Naive thymus-derived CD4-positive, alpha-beta T cell (primary cell): ENCODE data around the gene MYBPC3. TPM values are rescaled to one million over a fixed set of nuclear protein-coding genes. Genes with fewer than 3 reads are reported as not detected.
A peak's percentile ranks its signal among the peaks of the same experiment; 100 is the strongest.

Experiments used
- ATAC-seq: fragments of 150-1000 bp; cut with Tn5 transposase; 2 replicates; pipeline ENCODE4 v1.10.0; 2021; ENCODE audit warnings: mild to moderate bottlenecking, moderate library complexity
- CTCF ChIA-PET: fragments of 350-600 bp; sonication (Branson Sonifier 250); formaldehyde crosslinking; loops from one replicate; lab custom pipeline; 2021; ENCODE audit warnings: antibody characterized with exemption; lab: Charles Lee
- POLR2A ChIA-PET: fragments of 350-600 bp; sonication (Branson Sonifier 250); formaldehyde crosslinking; loops from one replicate; lab custom pipeline; 2021; ENCODE audit warnings: antibody characterized with exemption, inconsistent platforms; lab: Charles Lee
- DNase-seq, 9 donors: peaks; one replicate each; pipeline versions ENCODE4 v3.0.0 to v3.0.0-alpha.2; 2020 to 2022; ENCODE audit warnings: mixed read lengths in 1 of 9
- H3K27ac ChIP-seq: one replicate; pipeline ENCODE4 v1.7.0; 2013; ENCODE audit warnings: mild to moderate bottlenecking, low read depth, low read length, moderate library complexity
- H3K27me3 ChIP-seq, 2 donors: one replicate each; pipeline ENCODE4 v1.7.0; 2013; ENCODE audit warnings: low read length in 2 of 2, mild to moderate bottlenecking in 2 of 2, moderate library complexity in 2 of 2; ENCODE audit not compliant: control insufficient read depth in 2 of 2, insufficient read depth in 2 of 2
- H3K36me3 ChIP-seq, 3 experiments: 1 replicate in 2 of 3; 2 replicates in 1 of 3; pipeline ENCODE4 v1.7.0; 2013; ENCODE audit warnings: low read length in 3 of 3, mild to moderate bottlenecking in 3 of 3, moderate library complexity in 1 of 3; ENCODE audit not compliant: insufficient read depth in 3 of 3, control insufficient read depth in 2 of 3
- H3K4me1 ChIP-seq, 2 donors: one replicate each; pipeline ENCODE4 v1.7.0; 2013; ENCODE audit warnings: low read length in 2 of 2, mild to moderate bottlenecking in 2 of 2, moderate library complexity in 1 of 2; ENCODE audit not compliant: control insufficient read depth in 2 of 2, insufficient read depth in 2 of 2
- H3K4me3 ChIP-seq: 2 replicates; pipeline ENCODE4 v1.7.0; 2013; ENCODE audit warnings: mild to moderate bottlenecking, low read length
- H3K9me3 ChIP-seq, 3 experiments: 1 replicate in 2 of 3; 2 replicates in 1 of 3; pipeline ENCODE4 v1.7.0; 2013; ENCODE audit warnings: low read length in 3 of 3; ENCODE audit not compliant: control insufficient read depth in 2 of 3
- H3K27ac Mint-ChIP-seq, 9 donors: one replicate each; pipeline ENCODE4 v1.8.0; 2020 to 2022; ENCODE audit warnings: mixed read lengths in 9 of 9, mild to moderate bottlenecking in 8 of 9, moderate library complexity in 5 of 9, inconsistent platforms in 2 of 9
- H3K27me3 Mint-ChIP-seq, 5 donors: one replicate each; pipeline ENCODE4 v1.8.0; 2021 to 2022; ENCODE audit warnings: mixed read lengths in 5 of 5, mild to moderate bottlenecking in 1 of 5
- H3K36me3 Mint-ChIP-seq, 5 donors: one replicate each; pipeline ENCODE4 v1.8.0; 2020 to 2022; ENCODE audit warnings: mixed read lengths in 5 of 5, mild to moderate bottlenecking in 3 of 5, inconsistent platforms in 1 of 5
- H3K4me1 Mint-ChIP-seq, 7 donors: one replicate each; pipeline ENCODE4 v1.8.0; 2020 to 2022; ENCODE audit warnings: mixed read lengths in 7 of 7, mild to moderate bottlenecking in 3 of 7, inconsistent platforms in 1 of 7
- H3K4me3 Mint-ChIP-seq, 10 donors: one replicate each; pipeline ENCODE4 v1.8.0; 2020 to 2022; ENCODE audit warnings: mild to moderate bottlenecking in 10 of 10, mixed read lengths in 10 of 10, moderate library complexity in 6 of 10, inconsistent platforms in 2 of 10
- H3K9me3 Mint-ChIP-seq, 11 donors: one replicate each; pipeline ENCODE4 v1.8.0; 2020 to 2022; ENCODE audit warnings: mixed read lengths in 11 of 11, mild to moderate bottlenecking in 4 of 11, inconsistent platforms in 1 of 11, moderate library complexity in 1 of 11
- intact Hi-C, 2 donors: fragments of 100-400 bp; cut with micrococcal nuclease; formaldehyde crosslinking; loops; one replicate each; pipeline ENCODE4 v1.15.1; 2023
- polyA plus RNA-seq, 2 donors: library from polyadenylated mRNA; unstranded; fragments of 300-500 nt; fragmentation: Illumina TruSeq; gene quantifications; one replicate each; pipeline ENCODE4 v1.2.3, GENCODE V29; 2021
- total RNA-seq, 6 experiments: library from RNA in 5 of 6; stranded (reverse) in 5 of 6; gene quantifications; 1 replicate in 5 of 6; 2 replicates in 1 of 6; pipeline ENCODE4 v1.2.3 and lab custom pipeline; 2021 to 2026

Gene MYBPC3
- total and polyA plus RNA-seq, 7 experiments from 2014 or later = 0.16 to 0.86 TPM; not detected in 5

GRCh38 chr11:47345890-47346563 is 6.5 kb downstream of the MYBPC3 start:
- no peaks in the 10 kb centered on the region for H3K9me3 ChIP-seq
- DNase-seq (no peak), ATAC-seq (no peak)
- peaks cover 0 to 4% (median 0%) of the 10 kb centered on the region in 11 donors for H3K9me3 Mint-ChIP-seq
- CTCF ChIA-PET = no interaction called here
- H3K4me1 Mint-ChIP-seq = peaks cover 0 to 3% (median 0%) of the 10 kb centered on the region in 7 donors
- H3K27me3 ChIP-seq = no peaks in the 10 kb centered on the region
- no peak overlapping the region for H3K27ac Mint-ChIP-seq
- no peak overlapping the region for H3K4me3 ChIP-seq
- no peak overlapping the region for H3K4me3 Mint-ChIP-seq
- intact Hi-C loops = no loop called here
- H3K36me3 ChIP-seq = no peaks in the 10 kb centered on the region
- no peaks in the 10 kb centered on the region for H3K4me1 ChIP-seq
- POLR2A ChIA-PET = no interaction called here
- H3K27me3 Mint-ChIP-seq = no peaks in the 10 kb centered on the region
- no peak overlapping the region for H3K27ac ChIP-seq
- no peaks in the 10 kb centered on the region for H3K36me3 Mint-ChIP-seq

- POLR2A ChIA-PET = interaction anchor here (0.6 kb wide), 1 partner anchor 138 kb away, joined by 3 read pairs; no protein-coding TSS in a partner anchor
- Histone ChIP-seq H3K27me3 (no peaks in the 10 kb centered on the region), H3K4me3 (no peak overlapping the region), H3K4me1 (no peaks in the 10 kb centered on the region), H3K9me3 (no peaks in the 10 kb centered on the region), H3K36me3 (no peaks in the 10 kb centered on the region), H3K27ac (no peak overlapping the region)
- Mint-ChIP-seq H3K4me3 (no peak overlapping the region), H3K27ac (peak overlapping the region in 1 of 9 donors; percentile 14), H3K27me3 (no peaks in the 10 kb centered on the region), H3K9me3 (peaks cover 0 to 4% (median 0%) of the 10 kb centered on the region in 11 donors), H3K36me3 (no peaks in the 10 kb centered on the region), H3K4me1 (no peaks in the 10 kb centered on the region)
- no peak for DNase-seq
- CTCF ChIA-PET = no interaction called here
- ATAC-seq = no peak
- intact Hi-C loops = no loop called here
Measured at GRCh38 chr11:47342854-47343253, 9.6 kb downstream of the MYBPC3 start.

- ChIA-PET POLR2A (no interaction called here), CTCF (no interaction called here)
- H3K27me3 ChIP-seq = no peaks in the 10 kb centered on the region
- peak overlapping the region in 1 of 9 donors; percentile 14 for H3K27ac Mint-ChIP-seq
- no peaks in the 10 kb centered on the region for H3K36me3 ChIP-seq
- H3K9me3 Mint-ChIP-seq = peaks cover 0 to 4% (median 0%) of the 10 kb centered on the region in 11 donors
- H3K9me3 ChIP-seq = no peaks in the 10 kb centered on the region
- DNase-seq = no peak
- H3K27ac ChIP-seq = no peak overlapping the region
- intact Hi-C loops = no loop called here
- no peaks in the 10 kb centered on the region for H3K4me1 ChIP-seq
- no peak overlapping the region for H3K4me3 ChIP-seq
- no peaks in the 10 kb centered on the region for H3K36me3 Mint-ChIP-seq
- H3K27me3 Mint-ChIP-seq = no peaks in the 10 kb centered on the region
- H3K4me1 Mint-ChIP-seq = no peaks in the 10 kb centered on the region
- H3K4me3 Mint-ChIP-seq = no peak overlapping the region
- ATAC-seq = peak; percentile 22
Measured at GRCh38 chr11:47342036-47342803, 10.3 kb downstream of the MYBPC3 start.

GRCh38 chr11:47340980-47341775 is 11.3 kb downstream of the MYBPC3 start:
- intact Hi-C loops = no loop called here
- ChIA-PET CTCF (interaction anchor here (0.6 kb wide), 1 partner anchor 1522 kb away, joined by 3 read pairs; no protein-coding TSS in a partner anchor), POLR2A (no interaction called here)
- Histone ChIP-seq H3K4me1 (no peaks in the 10 kb centered on the region), H3K36me3 (no peaks in the 10 kb centered on the region), H3K4me3 (no peak overlapping the region), H3K27me3 (no peaks in the 10 kb centered on the region), H3K27ac (no peak overlapping the region), H3K9me3 (no peaks in the 10 kb centered on the region)
- Mint-ChIP-seq H3K4me1 (no peaks in the 10 kb centered on the region), H3K27ac (no peak overlapping the region), H3K27me3 (no peaks in the 10 kb centered on the region), H3K9me3 (peaks cover 0 to 4% (median 0%) of the 10 kb centered on the region in 11 donors), H3K36me3 (no peaks in the 10 kb centered on the region), H3K4me3 (no peak overlapping the region)
- DNase-seq (no peak), ATAC-seq (no peak)

GRCh38 chr11:47340010-47340409 is 12.5 kb downstream of the MYBPC3 start:
- Mint-ChIP-seq H3K36me3 (no peaks in the 10 kb centered on the region), H3K9me3 (peaks cover 0 to 4% (median 0%) of the 10 kb centered on the region in 11 donors), H3K4me3 (no peak overlapping the region), H3K27me3 (no peaks in the 10 kb centered on the region), H3K4me1 (no peaks in the 10 kb centered on the region), H3K27ac (peak overlapping the region in 1 of 9 donors; percentile 47)
- ChIA-PET POLR2A (no interaction called here), CTCF (no interaction called here)
- Histone ChIP-seq H3K36me3 (no peaks in the 10 kb centered on the region), H3K4me3 (no peak overlapping the region), H3K9me3 (no peaks in the 10 kb centered on the region), H3K27ac (no peak overlapping the region), H3K4me1 (no peaks in the 10 kb centered on the region), H3K27me3 (no peaks in the 10 kb centered on the region)
- ATAC-seq (no peak), DNase-seq (no peak)
- intact Hi-C loops = no loop called here

GRCh38 chr11:47338396-47339241 is 13.9 kb downstream of the MYBPC3 start:
- no peaks in the 10 kb centered on the region for H3K36me3 ChIP-seq
- H3K36me3 Mint-ChIP-seq = no peaks in the 10 kb centered on the region
- no peak for DNase-seq
- H3K27me3 Mint-ChIP-seq = no peaks in the 10 kb centered on the region
- no peak overlapping the region for H3K4me3 ChIP-seq
- no peaks in the 10 kb centered on the region for H3K4me1 Mint-ChIP-seq
- peak overlapping the region in 1 of 9 donors; percentile 59 for H3K27ac Mint-ChIP-seq
- intact Hi-C loops = no loop called here
- no peak overlapping the region for H3K4me3 Mint-ChIP-seq
- ChIA-PET POLR2A (no interaction called here), CTCF (interaction anchor here (1.1 kb wide), 1 partner anchor 36 kb away, joined by 4 read pairs; no protein-coding TSS in a partner anchor)
- H3K4me1 ChIP-seq = no peaks in the 10 kb centered on the region
- no peaks in the 10 kb centered on the region for H3K9me3 ChIP-seq
- ATAC-seq = no peak
- H3K27ac ChIP-seq = no peak overlapping the region
- H3K9me3 Mint-ChIP-seq = peaks cover 0 to 4% (median 0%) of the 10 kb centered on the region in 11 donors
- no peaks in the 10 kb centered on the region for H3K27me3 ChIP-seq
